ENCODE data around the gene NPR3. TPM values are rescaled to one million over a fixed set of nuclear protein-coding genes. Genes with fewer than 3 reads are reported as not detected.

Gene NPR3, protein sequence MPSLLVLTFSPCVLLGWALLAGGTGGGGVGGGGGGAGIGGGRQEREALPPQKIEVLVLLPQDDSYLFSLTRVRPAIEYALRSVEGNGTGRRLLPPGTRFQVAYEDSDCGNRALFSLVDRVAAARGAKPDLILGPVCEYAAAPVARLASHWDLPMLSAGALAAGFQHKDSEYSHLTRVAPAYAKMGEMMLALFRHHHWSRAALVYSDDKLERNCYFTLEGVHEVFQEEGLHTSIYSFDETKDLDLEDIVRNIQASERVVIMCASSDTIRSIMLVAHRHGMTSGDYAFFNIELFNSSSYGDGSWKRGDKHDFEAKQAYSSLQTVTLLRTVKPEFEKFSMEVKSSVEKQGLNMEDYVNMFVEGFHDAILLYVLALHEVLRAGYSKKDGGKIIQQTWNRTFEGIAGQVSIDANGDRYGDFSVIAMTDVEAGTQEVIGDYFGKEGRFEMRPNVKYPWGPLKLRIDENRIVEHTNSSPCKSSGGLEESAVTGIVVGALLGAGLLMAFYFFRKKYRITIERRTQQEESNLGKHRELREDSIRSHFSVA
- 87.2 TPM for total RNA-seq
- long read RNA-seq, full-length matches to known transcripts: 45 of 78 reads
- long read RNA-seq, partial matches to known transcripts: 2 of 78 reads
- long read RNA-seq, other reads (novel, unspliced or antisense): 31 of 78 reads

DNA sequence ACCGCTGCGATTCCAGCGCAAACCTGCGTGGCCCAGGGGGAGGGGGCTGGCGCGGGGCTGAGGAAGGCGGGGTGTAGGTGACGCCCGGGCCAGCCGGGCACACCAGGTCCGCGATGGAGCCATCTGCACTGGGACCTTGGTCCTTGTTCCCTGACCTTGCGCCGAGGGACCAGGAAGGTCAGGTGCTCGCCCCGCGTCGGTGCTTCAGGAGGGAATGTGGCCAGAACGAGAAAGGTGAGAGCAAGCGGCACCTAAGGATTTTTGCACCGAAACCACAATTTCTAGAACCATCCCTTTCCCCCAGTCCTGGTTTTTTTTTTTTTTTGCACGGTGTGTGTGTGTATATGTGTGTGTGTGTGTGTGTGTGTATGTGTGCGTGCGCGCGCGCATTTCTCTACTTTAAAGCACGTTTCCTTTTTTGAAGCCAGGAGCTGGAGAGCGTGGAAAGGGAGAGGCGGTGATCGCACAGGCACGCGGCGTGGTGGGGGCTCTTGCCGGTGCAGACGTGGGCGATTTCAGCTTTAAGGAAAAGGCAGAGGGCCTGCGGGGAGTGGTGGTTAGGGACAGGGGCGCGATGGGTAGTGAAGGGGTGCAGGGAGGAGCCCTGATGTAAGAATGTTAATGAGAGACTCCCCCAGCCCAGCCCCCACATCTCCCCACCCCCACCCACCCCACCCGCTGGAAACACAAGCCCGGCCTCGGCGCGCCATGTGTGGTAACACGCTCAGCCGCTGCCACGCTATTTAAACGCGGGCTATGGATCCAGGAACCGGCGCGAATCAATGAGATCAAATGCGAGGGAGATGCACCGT, at the start of gene NPR3:
TSS of gene NPR3 (plus strand) at position 772 of the 812 bp plus-strand sequence. CDS start 456 bp downstream, outside the sequence.
- TF ChIP-seq, protein P1, sequence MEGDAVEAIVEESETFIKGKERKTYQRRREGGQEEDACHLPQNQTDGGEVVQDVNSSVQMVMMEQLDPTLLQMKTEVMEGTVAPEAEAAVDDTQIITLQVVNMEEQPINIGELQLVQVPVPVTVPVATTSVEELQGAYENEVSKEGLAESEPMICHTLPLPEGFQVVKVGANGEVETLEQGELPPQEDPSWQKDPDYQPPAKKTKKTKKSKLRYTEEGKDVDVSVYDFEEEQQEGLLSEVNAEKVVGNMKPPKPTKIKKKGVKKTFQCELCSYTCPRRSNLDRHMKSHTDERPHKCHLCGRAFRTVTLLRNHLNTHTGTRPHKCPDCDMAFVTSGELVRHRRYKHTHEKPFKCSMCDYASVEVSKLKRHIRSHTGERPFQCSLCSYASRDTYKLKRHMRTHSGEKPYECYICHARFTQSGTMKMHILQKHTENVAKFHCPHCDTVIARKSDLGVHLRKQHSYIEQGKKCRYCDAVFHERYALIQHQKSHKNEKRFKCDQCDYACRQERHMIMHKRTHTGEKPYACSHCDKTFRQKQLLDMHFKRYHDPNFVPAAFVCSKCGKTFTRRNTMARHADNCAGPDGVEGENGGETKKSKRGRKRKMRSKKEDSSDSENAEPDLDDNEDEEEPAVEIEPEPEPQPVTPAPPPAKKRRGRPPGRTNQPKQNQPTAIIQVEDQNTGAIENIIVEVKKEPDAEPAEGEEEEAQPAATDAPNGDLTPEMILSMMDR (IDR thresholded peaks at IDR 0.05): no peak
- Histone ChIP-seq H3K27me3 (peaks cover 26% of the 10 kb centered on the region), H3K4me3 (peak within 1 kb of the TSS; percentile 67), H3K27ac (peak within 1 kb of the TSS; percentile 72), H3K4me1 (peaks cover 28% of the 10 kb centered on the region), H3K36me3 (no peaks in the 10 kb centered on the region), H3K9me3 (no peaks in the 10 kb centered on the region)
- ATAC-seq (peak; percentile 50), DNase-seq (peak; percentile 69)
- intact Hi-C loops (cut with DNase I): loop anchor here (10.0 kb wide), 1 partner anchor 134 kb away; no protein-coding TSS in a partner anchor

DNA sequence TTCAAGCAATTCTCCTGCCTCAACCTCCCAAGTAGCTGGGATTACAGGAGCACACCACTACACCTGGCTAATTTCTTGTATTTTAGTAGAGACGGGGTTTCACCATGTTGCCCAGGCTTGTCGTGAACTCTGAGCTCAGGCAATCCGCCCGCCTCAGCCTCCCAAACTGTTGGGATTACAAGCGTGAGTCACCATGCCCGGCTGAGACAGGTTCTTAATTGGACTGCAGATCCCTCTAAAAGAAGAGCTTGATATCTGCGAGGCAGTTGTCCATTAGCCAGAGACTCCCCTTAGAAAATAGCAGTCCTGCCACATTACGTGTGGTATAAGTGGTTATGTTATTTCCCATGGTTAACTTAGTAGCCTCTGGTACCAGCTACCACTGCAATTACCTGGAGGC, 46.6 kb upstream of the NPR3 start:
- ATAC-seq (no peak), DNase-seq (no peak)
- no peaks in the 10 kb centered on the region for H3K36me3 ChIP-seq
- H3K9me3 ChIP-seq: no peaks in the 10 kb centered on the region
- H3K27ac ChIP-seq: no peak overlapping the region
- TF ChIP-seq, protein P1 (IDR thresholded peaks at IDR 0.05): no peak
- intact Hi-C loops (cut with DNase I): no loop called here
- H3K27me3 ChIP-seq: no peaks in the 10 kb centered on the region
- no peak overlapping the region for H3K4me3 ChIP-seq
- H3K4me1 ChIP-seq: no peaks in the 10 kb centered on the region

DNA sequence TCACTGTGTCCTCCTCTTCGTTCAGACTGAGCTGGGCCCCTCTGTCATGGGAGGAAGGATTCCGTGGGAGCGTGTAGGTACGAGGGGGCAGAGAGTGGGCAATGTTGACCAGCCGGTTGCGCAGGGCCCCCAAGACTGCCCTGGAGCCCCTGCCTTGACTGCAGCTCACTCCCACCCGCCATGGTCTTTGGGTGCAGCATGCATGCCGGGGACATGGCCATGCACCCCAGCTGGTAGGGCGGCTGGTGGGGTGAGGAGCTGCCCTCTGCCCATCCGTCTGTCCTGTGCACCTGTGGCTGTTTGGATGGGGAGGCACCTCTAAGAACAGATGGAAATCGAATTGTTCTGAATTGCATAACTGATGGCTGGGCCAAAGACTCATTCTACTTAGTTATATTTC, 42.6 kb upstream of the NPR3 start:
- ATAC-seq: no peak
- Histone ChIP-seq H3K9me3 (peaks cover 10% of the 10 kb centered on the region), H3K27ac (no peak overlapping the region), H3K4me3 (no peak overlapping the region), H3K27me3 (no peaks in the 10 kb centered on the region), H3K4me1 (no peaks in the 10 kb centered on the region), H3K36me3 (no peaks in the 10 kb centered on the region)
- no peak for DNase-seq
- intact Hi-C loops (cut with DNase I): no loop called here
- TF ChIP-seq, protein P1 (IDR thresholded peaks at IDR 0.05): no peak

DNA sequence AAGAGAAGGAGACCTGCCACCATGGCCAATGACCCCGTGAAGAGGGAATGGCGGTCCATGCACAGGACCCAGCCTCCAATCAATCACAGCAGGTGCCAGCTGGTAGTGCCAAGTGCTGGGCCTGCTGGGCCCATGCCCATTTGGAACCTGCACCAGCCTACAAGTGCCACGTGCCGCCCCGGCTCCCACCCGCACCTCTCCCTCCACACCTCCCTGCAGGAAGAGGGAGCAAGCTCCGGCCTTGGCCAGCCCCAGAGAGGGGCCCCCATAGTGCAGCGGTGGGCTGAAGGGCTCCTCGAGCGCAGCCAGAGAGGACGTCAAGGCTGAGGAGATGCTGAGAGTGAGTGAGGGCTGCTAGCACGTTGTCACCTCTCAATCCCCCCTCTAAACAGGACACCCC, 37.8 kb upstream of the NPR3 start:
- no peak for ATAC-seq
- intact Hi-C loops (cut with DNase I): no loop called here

DNA sequence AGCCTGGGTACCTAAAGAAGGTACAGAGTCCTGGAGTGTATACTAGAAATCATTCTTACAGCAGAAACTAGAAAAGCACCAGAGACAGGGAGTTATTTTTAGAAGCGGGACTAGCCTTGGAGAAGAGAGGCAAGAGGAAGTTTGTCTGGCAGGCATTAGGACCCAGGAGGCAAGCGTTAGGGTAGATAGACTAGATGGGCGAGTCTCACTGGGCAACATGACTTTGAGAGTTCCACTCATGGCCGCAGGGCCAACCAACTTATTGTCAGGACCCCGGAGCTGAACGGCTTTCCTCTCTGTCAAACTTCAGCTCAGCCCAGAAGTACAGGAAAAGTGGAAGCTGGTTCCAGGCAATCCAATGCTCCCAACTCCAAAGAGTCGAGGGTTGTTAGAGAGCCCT, 34.1 kb upstream of the NPR3 start:
- Histone ChIP-seq H3K27me3 (no peaks in the 10 kb centered on the region), H3K9me3 (peaks cover 4% of the 10 kb centered on the region), H3K27ac (no peak overlapping the region), H3K4me3 (no peak overlapping the region), H3K36me3 (no peaks in the 10 kb centered on the region), H3K4me1 (no peaks in the 10 kb centered on the region)
- TF ChIP-seq, protein P1 (IDR thresholded peaks at IDR 0.05): no peak
- DNase-seq (no peak), ATAC-seq (no peak)
- intact Hi-C loops (cut with DNase I): no loop called here

More for the DNA sequence above, 37.8 kb upstream of the NPR3 start:
- H3K36me3 ChIP-seq: no peaks in the 10 kb centered on the region
- no peak overlapping the region for H3K4me3 ChIP-seq
- no peak overlapping the region for H3K27ac ChIP-seq
- H3K27me3 ChIP-seq: no peaks in the 10 kb centered on the region
- no peak for DNase-seq
- TF ChIP-seq, protein P1 (IDR thresholded peaks at IDR 0.05): no peak
- H3K9me3 ChIP-seq: peaks cover 10% of the 10 kb centered on the region
- no peaks in the 10 kb centered on the region for H3K4me1 ChIP-seq

Data from upper lobe of right lung (tissue), 1 donor.